ENCODE results near the gene D2HGDH. TPM values are rescaled to one million over a fixed set of nuclear protein-coding genes. Genes with fewer than 3 reads are reported as not detected.

The D2HGDH gene
- total and polyA plus RNA-seq, 9 of the 15 experiments (the other 6 are each of a cell fraction or from before 2014, with no cell fraction given) = 0.39 to 30.8 (median 10.3) TPM

- ATAC-seq = no peak
- POLR2A ChIA-PET = interaction anchor here (0.7 kb wide), 1 partner anchor 8 kb away, joined by 3 read pairs; no protein-coding TSS in a partner anchor
- CTCF ChIA-PET (ENCODE audit: low intra/inter-chr PET ratio) = no interaction called here
- H3K4me3 ChIP-seq = no peak overlapping the region
- H3K27me3 ChIP-seq (ENCODE audit: control insufficient read depth in 2 of 2, insufficient read depth in 2 of 2, low read length in 2 of 2) = no peaks in the 10 kb centered on the region
- intact Hi-C loops (cut with micrococcal nuclease) = loop anchor here (5.0 kb wide), 2 partner anchors 43 to 152 kb away; partner anchors contain the start of gene DTYMK
- DNase-seq (ENCODE audit: extremely low read depth in 1 of 4, low spot score in 3 of 4) = peak in 3 of 4 experiments; percentile 9 to 64 (median 24)
- H3K36me3 ChIP-seq (ENCODE audit: control insufficient read depth, insufficient read depth, low read length) = no peaks in the 10 kb centered on the region
- 25% methylated on average over 11 of the region's 12 CpGs for WGBS (ENCODE audit: insufficient coverage, low coverage, missing lambda C conversion rate)
- BruUV-seq (replicated peaks) = no TSS peak
- no peak overlapping the region for H2AFZ ChIP-seq (ENCODE audit: low read depth, low read length)
- peaks cover 4 to 36% of the 10 kb centered on the region in 2 experiments; a peak in 3 of 5 replicates for H3K4me1 ChIP-seq (replicated peaks in 1 of 2; ENCODE audit: control insufficient read depth in 2 of 2, insufficient read depth in 2 of 2, low read length in 2 of 2)
- H3K9me3 ChIP-seq (replicated peaks; ENCODE audit: control insufficient read depth, insufficient read depth, low read depth, low read length) = no peaks in the 10 kb centered on the region
- H3K27ac ChIP-seq (ENCODE audit: extremely low read depth, low read depth, low read length) = no peak overlapping the region
- H3K79me2 ChIP-seq (ENCODE audit: control insufficient read depth, insufficient read depth, low read length) = peaks cover 13% of the 10 kb centered on the region
- no peak overlapping the region for H3K4me2 ChIP-seq (ENCODE audit: insufficient read depth, low read length)
- H3K9ac ChIP-seq (ENCODE audit: insufficient read depth in 1 of 2, low read depth in 2 of 2, low read length in 2 of 2) = peak overlapping the region in 1 of 2 experiments; percentile 9; a peak in 1 of 4 replicates
- FAIRE-seq = peak; percentile 83
- H4K20me1 ChIP-seq (replicated peaks; ENCODE audit: control insufficient read depth, insufficient read depth, low read length) = 0 out of 2 replicates have a peak, but pooled peaks cover 3% of the 10 kb centered on the region
- H3K9me1 ChIP-seq (ENCODE audit: control insufficient read depth, insufficient read depth, low read length) = no peaks in the 10 kb centered on the region
- in situ Hi-C loops (cut with MboI) = no loop called here
- TF ChIP-seq SMAD4 (CRISPR knock-in tag; conservative IDR thresholded peaks at IDR 0.05) = peak; percentile 35
- TF ChIP-seq RBM15 (IDR thresholded peaks at IDR 0.05; ENCODE audit: insufficient read depth, low read length) = no peak
- peak; percentile 44 for TF ChIP-seq TAL1 (IDR thresholded peaks at IDR 0.05)
- no peak for TF ChIP-seq MCM3 (IDR thresholded peaks at IDR 0.05)
- TF ChIP-seq SRSF9 (IDR thresholded peaks at IDR 0.05; ENCODE audit: borderline replicate concordance, low read depth, low read length) = no peak
- no peak for TF ChIP-seq SP2 (IDR thresholded peaks at IDR 0.05; ENCODE audit: extremely low read depth, low read depth, low read length, poor library complexity, severe bottlenecking)
- peak; percentile 67 for TF ChIP-seq HDAC2 (IDR thresholded peaks at IDR 0.05)
- TF ChIP-seq LEF1 (IDR thresholded peaks at IDR 0.05) = peak; percentile 36; the same call in 1 of the 2 replicates
- no peak for TF ChIP-seq ZKSCAN1 (IDR thresholded peaks at IDR 0.05; ENCODE audit: low read depth, low read length)
- TF ChIP-seq TEAD4 (IDR thresholded peaks at IDR 0.05; ENCODE audit: low read length) = peak; percentile 62
- TF ChIP-seq TEAD4 (CRISPR knock-in tag; IDR thresholded peaks at IDR 0.05; ENCODE audit: borderline replicate concordance) = no peak
- peak; percentile 73 to 98 for TF ChIP-seq RCOR1 (IDR thresholded peaks at IDR 0.05; ENCODE audit: borderline replicate concordance in 1 of 2, low read depth in 2 of 2, low read length in 2 of 2)
- TF ChIP-seq HINFP (tag; conservative IDR thresholded peaks at IDR 0.05; ENCODE audit: low read depth) = no peak
- TF ChIP-seq HDAC1 (IDR thresholded peaks at IDR 0.05) = peak in 1 of 2 experiments; percentile 75; a peak in 2 of 4 replicates
- no peak for TF ChIP-seq HNRNPK (IDR thresholded peaks at IDR 0.05; ENCODE audit: low read depth, low read length, poor library complexity, severe bottlenecking)
- TF ChIP-seq CHD2 (IDR thresholded peaks at IDR 0.05; ENCODE audit: low read depth, low read length) = no peak
- peak; percentile 39 for TF ChIP-seq CCNT2 (IDR thresholded peaks at IDR 0.05; ENCODE audit: borderline replicate concordance, extremely low read depth, insufficient read length, low read depth, low read length)
- no peak for TF ChIP-seq MEF2D (tag; conservative IDR thresholded peaks at IDR 0.05; ENCODE audit: low read depth)
- peak; percentile 45; the same call in 1 of the 2 replicates for TF ChIP-seq NCOR1 (IDR thresholded peaks at IDR 0.05)
- TF ChIP-seq MTA2 (IDR thresholded peaks at IDR 0.05; ENCODE audit: low read depth) = peak; percentile 7; the same call in 1 of the 2 replicates
- TF ChIP-seq ZNF239 (CRISPR knock-in tag; IDR thresholded peaks at IDR 0.05) = no peak
- no peak for TF ChIP-seq FOSL1 (tag; conservative IDR thresholded peaks at IDR 0.05)
Observed at GRCh38 chr2:241730671-241731293, 3.6 kb upstream of the D2HGDH start.
